HK-2 (cell line): ENCODE results near the gene PHLDA3.
"Not testable (repeated sequence)": the region's sequence is repeated elsewhere in the genome, so short reads cannot be mapped to it uniquely, and the experiment has no call there.

Experiments used
- DNase-seq: peaks from one replicate; pipeline ENCODE4 v3.0.0-alpha.2; 2018; ENCODE audit not compliant: unreplicated experiment

Gene PHLDA3

DNA sequence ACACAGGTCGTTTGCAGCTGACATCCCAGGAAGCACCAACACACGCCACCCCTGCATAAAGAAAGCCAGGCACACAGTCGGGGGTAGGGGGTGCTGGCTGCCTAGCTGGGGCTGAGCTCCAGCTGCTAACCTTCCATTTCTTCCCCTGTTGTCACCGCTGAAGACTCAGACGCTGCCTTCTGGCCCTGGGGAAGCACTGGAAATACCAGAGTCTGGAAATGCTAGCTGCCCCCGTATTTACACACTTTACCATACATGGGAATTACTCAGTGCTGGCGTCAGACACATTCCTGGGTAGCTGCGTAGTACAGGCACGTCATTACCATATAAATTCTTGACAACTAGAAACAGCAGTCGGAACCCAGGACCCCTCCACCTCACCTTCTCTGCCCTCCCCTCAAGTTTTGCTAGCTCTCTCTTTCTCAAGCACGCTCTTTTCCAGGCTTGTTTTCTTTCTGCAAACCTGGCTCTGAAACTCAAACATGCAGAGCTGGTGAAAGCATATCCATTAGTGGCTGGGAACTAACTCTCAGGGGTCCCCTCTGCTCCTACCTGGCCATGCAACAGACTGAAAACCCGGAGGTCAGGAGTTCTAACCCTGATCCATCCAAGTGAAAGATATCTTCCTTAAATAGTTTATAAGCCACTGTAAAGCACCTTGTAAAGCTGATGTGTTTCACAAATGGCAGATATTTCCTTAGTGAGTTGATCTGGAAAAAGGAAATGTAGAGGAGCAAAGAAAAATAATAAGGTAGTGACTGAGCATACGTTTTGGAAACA lies 34.6 kb upstream of the PHLDA3 start:
- no peak for DNase-seq

- no peak for DNase-seq
These were observed 33.5 kb upstream of the PHLDA3 start for GRCh38 chr1:201502511-201502857.

- DNase-seq: no peak
These were observed 33.0 kb upstream of the PHLDA3 start for GRCh38 chr1:201501812-201502510.

DNA sequence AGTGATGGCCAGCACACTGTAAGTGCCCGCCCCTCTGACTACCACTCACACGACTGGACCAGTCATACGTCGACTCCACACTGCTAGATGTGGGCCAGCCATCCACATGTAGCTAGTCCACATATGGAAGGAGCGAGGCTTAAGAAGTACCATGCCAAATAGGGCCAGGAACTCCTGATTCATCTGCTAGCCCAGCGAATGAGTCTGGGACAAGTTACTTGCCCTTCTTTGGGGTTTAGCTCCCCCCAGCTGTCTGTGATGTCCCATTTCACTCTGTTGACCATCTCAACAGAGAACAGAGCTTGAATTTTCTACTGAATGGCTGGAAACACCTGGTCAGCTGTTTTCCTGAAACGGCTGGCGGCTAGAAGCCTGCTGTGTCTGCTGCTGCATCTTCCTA lies 32.2 kb upstream of the PHLDA3 start:
- no peak for DNase-seq

DNA sequence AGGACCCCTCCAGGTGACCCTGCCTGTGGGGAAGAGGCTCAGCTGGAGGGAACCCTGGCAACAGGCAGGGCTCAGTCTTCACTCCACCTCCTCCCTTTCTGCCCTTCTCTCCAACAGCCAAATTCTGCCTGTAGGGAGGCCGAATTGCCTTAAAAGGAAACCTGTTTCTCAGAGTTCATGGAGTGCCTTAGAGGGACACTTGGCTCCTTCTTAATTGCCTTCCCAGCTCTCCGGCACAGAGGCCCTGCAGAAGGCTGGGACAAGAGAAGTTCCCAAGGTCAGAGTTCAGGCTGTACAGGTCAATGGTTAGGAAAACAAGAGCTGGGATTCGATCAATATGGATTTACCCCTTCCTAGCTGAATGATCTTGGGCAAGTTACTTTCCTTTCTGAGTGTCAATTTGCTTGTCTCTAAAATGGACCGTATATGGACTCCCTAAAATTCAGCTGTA lies 31.7 kb upstream of the PHLDA3 start:
- DNase-seq: no peak

DNA sequence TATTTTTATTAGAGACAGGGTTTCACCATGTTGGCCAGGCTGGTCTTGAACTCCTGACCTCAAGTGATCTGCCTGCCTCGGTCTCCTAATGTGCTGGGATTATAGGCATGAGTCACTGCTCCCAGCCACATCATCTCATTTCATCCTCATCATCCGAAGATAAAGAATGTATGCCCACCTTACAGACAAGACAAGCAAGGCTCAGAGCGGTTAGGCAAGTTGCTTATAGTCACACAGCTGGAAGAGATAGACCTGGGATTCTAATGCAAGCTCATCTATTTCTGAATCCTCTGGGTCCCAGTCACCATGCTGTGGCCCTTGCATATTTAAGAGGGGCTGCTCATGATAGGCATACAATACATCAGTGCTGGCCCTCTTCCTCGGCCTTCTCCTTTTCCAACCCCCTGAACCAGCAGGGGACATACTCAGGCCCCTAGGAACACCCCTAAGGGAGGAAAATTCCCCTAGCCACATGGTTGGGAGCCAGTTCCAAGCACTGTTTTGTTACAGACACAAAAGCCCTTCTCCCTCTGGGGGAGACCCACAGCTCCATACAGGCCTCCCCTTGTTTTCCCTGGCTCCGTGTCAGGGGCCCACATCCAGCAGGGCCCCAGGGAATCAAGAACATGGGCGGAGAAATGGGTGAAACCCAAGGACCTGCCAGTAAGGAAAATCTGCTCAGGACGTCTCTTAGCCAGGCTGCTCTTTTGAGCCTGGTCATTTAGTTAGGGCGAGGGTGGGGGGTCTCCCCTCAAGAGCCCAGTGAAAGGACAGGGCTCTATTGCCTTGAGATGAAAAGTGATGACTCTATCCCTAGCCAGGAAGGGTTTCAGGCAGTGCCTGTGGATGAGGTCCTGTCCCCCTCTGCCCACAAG lies 31.0 kb upstream of the PHLDA3 start:
- no peak for DNase-seq

DNA sequence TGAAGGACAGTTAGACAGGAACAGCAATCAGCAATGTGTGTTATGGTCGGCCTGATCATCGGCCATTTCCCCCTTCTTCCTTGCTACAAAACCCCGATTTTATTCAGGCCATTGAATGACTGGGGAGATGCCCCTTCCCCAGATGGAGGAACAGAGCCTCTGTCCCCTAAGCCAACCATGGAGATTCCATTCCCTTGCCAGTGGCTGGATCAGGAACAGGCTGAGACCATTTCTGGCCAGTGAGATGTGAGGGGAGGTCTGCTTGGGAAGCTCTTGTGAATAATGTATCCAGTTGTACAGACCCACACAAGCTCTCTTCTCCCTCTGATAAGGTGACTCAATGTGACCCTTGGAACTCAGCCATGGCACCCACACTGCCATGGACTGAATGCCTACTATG lies 30.2 kb upstream of the PHLDA3 start:
- no peak for DNase-seq

DNA sequence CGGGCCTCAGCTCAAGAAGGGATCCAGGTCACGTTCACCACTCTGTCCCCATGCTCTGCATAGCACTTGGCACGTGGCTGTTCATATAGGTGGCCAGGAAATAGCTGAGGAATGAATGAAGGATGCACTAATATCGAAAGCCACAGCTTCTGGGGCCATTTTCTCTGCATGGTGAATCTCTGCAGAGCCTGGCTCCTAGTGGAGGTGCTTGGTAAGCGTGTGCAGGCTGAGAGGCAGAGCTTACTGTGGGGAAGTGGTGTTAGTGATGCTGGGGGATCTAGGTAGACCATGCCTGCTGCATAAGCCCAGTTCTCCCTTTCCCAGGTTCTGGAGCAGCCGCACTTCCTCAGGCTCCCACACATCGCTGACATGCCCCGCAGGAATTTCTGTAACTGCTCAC lies 29.6 kb upstream of the PHLDA3 start:
- no peak for DNase-seq

GRCh38 chr1:201497935-201498509 lies 29.0 kb upstream of the PHLDA3 start:
- no peak for DNase-seq

- DNase-seq: no peak
These were observed 27.3 kb upstream of the PHLDA3 start for GRCh38 chr1:201496296-201496690.

- DNase-seq: no peak
These were observed 26.7 kb upstream of the PHLDA3 start for GRCh38 chr1:201495551-201496295.

GRCh38 chr1:201493757-201494617 lies 25.0 kb upstream of the PHLDA3 start:
- no peak for DNase-seq

DNA sequence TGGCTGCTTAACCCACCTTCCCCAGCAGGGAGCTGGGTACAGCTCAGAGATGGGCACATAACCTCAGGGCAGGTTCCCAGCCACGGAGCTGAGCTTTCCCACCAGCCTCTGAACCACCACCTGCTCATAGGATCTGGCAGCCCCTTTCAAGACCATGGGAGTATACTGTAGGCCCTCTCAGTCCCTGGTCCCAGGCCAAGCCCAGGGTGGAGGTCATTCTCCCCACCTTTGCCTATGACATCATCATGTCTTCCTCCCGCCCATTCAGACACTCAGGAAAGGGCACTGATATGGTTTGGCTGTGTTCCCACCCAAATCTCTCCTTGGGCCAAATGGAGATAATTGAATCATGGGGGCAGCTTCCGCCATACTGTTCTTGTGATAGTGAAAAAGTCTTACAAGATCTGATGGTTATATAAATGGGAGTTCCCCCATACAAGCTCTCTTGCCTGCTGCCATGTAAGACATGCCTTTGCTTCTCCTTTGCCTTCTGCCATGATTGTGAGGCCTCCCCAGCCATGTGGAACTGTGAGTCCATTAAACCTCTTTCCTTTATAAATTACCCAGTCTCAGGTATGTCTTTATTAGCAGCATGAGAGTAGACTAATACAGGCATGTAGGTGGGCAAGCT lies 24.2 kb upstream of the PHLDA3 start:
- not testable (repeated sequence) for DNase-seq

DNA sequence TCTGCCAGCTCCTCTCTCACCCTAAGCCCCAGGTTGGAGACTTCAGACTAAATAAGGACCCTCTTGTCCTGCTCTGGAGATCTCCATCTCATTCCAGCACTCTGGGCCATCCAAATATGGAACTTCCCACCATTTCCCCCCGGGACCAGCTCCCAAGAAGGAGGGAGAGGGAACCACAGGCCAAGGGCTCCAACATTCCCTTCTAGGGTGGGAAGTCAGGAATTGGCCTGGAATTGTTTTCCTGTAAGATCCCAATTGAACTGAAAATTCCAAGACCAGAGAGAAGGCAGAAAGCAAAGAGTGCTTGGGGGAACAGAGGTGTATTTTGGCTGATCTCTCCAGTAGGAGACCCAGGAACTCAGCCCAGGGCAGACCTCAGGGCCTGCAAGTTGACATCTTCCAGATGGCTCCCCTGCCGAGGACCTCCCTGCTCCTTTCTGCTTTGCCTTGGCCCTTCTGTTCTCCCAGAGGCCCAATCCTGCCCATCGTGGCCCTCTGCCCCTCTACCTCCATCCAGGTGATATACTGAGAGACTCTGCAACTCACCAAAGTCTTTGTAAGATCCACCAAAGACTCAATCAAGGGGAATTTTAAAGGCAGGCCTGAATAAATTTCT lies 23.0 kb upstream of the PHLDA3 start:
- no peak for DNase-seq

DNA sequence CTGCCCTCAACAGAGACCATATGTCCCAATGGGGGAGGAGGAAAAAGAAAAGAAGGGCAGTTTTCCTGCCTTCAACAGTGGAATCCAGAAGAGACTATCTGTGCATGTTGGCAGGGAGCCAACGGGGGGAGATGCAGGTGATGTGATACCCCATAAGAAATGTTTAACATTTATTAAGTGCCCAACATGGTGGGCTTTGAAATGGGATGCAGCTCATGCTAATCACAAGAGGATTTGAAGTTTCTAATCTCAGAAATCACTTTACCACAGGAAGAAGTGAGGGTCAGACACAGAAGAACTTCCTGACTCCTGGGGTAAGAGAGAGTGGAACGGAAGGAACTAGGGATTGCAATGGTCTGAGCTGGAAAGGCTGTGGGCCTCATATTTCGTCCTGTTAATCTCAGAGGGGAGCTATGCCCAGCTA lies 21.7 kb upstream of the PHLDA3 start:
- DNase-seq: no peak

GRCh38 chr1:201489643-201490261 lies 20.8 kb upstream of the PHLDA3 start:
- DNase-seq: no peak

DNA sequence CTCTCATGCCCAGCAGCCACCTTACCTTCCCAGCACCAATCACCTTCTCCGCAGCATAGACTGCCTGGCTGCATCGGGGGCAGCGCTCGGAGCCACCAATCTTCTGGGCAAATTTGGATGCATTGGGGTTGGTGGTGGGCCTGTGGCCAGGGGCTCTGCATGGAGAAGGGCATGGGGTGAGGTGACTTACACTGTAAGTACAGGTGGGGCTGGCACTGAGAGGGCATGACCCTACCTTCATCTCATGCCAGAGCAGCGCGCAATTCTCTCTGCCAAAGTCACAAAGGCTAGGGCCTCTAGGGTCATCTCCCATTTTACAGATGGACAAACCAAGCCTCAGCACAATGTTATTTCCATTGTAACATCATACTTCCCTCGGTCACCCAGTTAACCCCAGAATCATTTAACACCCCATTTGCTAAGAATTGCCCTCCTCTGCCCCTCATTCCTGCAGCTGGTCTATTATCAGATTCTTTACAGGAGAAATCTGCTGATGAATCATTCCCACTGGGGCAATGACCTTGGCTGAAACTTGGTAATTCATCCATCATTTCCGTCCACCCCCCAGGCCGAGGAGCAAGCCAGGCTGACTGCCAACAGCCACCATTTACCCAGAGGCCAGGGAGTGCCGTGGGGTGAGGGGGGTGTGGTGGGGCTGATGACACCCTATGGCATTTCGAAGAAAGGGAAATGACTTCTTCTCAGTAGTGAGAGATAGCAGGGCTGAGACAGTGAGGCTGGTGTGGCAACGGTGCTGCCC lies 20.0 kb upstream of the PHLDA3 start:
- DNase-seq: peak; percentile 90

- no peak for DNase-seq
These were observed 18.8 kb upstream of the PHLDA3 start for GRCh38 chr1:201487742-201488141.
